Endothelial cell of coronary artery (primary cell): ENCODE results near the gene ADNP. TPM values are rescaled to one million over a fixed set of nuclear protein-coding genes. Genes with fewer than 3 reads are reported as not detected.

ENCODE experiments used
- total RNA-seq: library from RNA; depleted of rRNA; stranded (reverse); fragments of >200 nt; gene quantifications from 2 replicates; pipeline ENCODE4 v1.2.3, GENCODE V29; 2014

The ADNP gene
- total RNA-seq: 23.8 and 32.2 TPM in 2 replicates

DNA sequence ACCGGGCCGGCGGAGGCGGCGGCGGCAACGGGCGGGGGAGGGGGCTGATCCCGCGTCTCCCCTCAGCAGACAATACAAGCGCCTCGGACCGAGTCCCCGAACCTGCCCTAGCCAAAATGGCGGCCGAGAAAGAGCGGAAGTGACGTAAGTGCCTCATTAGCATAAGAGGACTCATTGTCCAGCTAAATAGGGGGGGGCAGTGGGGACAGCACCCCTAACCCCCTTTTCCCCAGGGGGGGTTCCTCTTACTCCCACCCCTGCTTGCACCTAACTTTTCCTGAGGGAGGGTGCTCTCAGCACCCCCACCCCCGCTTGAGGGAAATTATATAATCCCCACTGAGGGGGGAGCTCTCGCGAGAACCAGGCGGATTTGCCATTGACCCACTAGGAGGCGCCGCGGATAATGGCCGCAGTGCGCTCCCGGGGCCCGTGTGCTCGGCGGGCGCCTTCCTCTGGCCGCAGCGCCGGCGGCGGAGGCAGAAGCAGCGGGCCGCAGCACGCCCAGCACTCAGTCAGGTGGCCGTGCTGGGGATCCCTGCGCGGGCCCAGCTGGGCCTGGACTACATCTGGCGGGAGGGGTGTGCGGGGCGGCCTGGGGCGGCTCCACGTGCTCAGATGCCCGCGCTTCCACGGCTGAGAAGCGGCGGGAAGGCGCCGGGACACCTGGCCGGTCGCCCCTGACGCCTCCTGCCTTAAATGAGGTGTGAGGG, at the start of gene ADNP:
Gene ADNP, minus strand, starts transcription at position 132 of the 710 bp plus-strand sequence. CDS start 27,441 bp downstream, outside the sequence.

GRCh38 chr20:50958615-50959542, 27.6 kb upstream of the ADNP start, which contains the start of gene MOCS3:
Gene MOCS3, plus strand, starts transcription at chr20:50958818. Its CDS starts 25 bp downstream, at chr20:50958843.

DNA sequence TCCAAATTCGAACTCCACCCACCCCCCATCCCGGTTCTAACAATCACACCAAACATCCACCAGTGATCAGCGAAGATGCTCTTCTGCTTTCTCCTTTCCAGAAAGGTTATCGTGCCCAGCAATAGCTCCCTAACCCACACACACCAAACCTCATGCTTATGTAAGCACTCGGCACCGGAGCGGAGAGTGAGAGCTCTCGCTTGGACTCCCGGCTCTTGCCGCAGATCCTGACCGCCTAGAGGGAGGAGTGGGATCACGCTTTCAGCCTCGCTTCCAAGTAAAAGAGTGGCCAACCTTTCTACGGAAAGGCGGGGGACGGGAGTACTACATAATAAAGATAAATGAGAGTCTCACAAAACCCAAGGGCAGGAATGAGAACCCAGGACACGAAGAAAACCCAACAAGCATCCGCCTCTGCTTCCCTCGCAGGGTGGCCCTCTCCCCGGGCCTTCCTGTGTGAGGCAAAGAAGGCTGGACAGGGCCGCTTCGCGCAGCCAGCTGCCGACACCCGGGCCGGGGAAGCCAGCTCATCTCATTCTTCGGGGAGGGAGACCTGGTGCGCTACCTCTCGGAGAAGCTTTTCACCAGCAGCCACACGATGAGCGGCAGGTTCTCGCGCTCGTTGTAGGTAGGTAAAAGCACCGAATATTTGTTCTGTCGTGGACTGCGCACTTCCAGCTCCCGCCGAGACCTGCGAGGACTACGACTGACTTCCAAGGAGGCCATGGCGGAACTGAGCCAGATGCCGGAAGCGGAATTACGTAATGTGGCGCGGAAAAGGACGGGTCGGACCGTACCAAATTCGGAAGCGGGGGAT, 26.8 kb upstream of the ADNP start, which contains the start of gene DPM1:
Gene DPM1, minus strand, starts transcription at position 735 of the 817 bp plus-strand sequence. Its CDS starts 9 bp downstream, at position 726.

Other genes starting within 250 kb of the ADNP start
- gene RIPOR3, start 239.9 kb downstream of the ADNP start, total RNA-seq: under 0.01 TPM in 2 replicates
- gene PARD6B, start 199.9 kb downstream of the ADNP start, total RNA-seq: 0.09 and 0.27 TPM in 2 replicates
- gene BCAS4, start 136.4 kb downstream of the ADNP start, total RNA-seq: 2.5 and 4.9 TPM in 2 replicates
- 50.7 and 57.2 TPM in 2 replicates for gene DPM1, start 27.1 kb upstream of the ADNP start, total RNA-seq
- gene MOCS3, start 27.4 kb upstream of the ADNP start, total RNA-seq: 7.5 and 8.6 TPM in 2 replicates
- gene KCNG1, start 91.7 kb upstream of the ADNP start, total RNA-seq: 6.0 and 8.6 TPM in 2 replicates